Sigmoid colon (tissue), 4 donors: Measurements from ENCODE around the gene CASKIN2.

Source experiments
- EP300 ChIP-seq, 4 donors: sonication (generic); formaldehyde crosslinking; IDR thresholded peaks; one replicate each; pipeline ENCODE4 v1.6.1; 2017; ENCODE audit warnings: antibody characterized with exemption in 4 of 4
- POLR2A ChIP-seq, 2 donors: fragments of 450-650 bp; IDR thresholded peaks; one replicate each; pipeline ENCODE4 v1.6.1; 2016; ENCODE audit warnings: antibody characterized with exemption in 2 of 2, mild to moderate bottlenecking in 2 of 2, moderate library complexity in 2 of 2
- POLR2AphosphoS5 ChIP-seq, 4 donors: sonication (generic); formaldehyde crosslinking; IDR thresholded peaks; one replicate each; pipeline ENCODE4 v1.6.1; 2017; ENCODE audit warnings: antibody characterized with exemption in 4 of 4
- TF ChIP-seq, protein P1 (sequence below), 4 experiments: fragments of 450-650 bp in 3 of 4; fragments of 200-600 bp in 1 of 4; IDR thresholded peaks; one replicate each; pipeline ENCODE4 v1.5.1; 2016 to 2019; ENCODE audit warnings: antibody characterized with exemption in 4 of 4, mild to moderate bottlenecking in 3 of 4, moderate library complexity in 2 of 4

DNA sequence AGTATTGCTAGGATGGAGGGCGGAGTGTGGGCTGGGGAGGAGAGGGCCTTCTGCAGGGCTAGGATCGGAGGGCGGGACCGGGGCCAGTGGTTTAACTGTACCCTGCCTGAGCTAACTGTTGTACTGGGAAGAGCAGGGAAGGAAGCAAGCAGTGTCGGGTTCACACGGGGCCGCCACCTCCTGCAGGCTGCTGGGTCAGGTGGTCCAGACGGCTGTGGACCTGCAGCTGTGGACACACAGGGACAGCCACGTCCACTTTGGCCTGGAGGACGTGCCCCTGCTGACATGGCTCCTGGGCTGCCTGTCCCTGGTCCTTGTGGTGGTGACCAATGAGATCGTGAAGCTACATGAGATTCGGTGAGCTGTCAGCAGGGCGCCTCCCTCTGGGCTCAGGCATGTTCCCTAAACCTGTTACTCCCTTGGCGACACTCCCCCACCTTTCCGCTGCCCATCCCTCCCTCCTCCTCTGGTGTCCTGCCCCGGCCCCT is 16.6 kb downstream of the CASKIN2 start:
- TF ChIP-seq POLR2A (IDR thresholded peaks at IDR 0.05) (no peak), EP300 (IDR thresholded peaks at IDR 0.05) (no peak), POLR2AphosphoS5 (IDR thresholded peaks at IDR 0.05) (peak in 1 of 4 donors; percentile 3)
- TF ChIP-seq, protein P1, sequence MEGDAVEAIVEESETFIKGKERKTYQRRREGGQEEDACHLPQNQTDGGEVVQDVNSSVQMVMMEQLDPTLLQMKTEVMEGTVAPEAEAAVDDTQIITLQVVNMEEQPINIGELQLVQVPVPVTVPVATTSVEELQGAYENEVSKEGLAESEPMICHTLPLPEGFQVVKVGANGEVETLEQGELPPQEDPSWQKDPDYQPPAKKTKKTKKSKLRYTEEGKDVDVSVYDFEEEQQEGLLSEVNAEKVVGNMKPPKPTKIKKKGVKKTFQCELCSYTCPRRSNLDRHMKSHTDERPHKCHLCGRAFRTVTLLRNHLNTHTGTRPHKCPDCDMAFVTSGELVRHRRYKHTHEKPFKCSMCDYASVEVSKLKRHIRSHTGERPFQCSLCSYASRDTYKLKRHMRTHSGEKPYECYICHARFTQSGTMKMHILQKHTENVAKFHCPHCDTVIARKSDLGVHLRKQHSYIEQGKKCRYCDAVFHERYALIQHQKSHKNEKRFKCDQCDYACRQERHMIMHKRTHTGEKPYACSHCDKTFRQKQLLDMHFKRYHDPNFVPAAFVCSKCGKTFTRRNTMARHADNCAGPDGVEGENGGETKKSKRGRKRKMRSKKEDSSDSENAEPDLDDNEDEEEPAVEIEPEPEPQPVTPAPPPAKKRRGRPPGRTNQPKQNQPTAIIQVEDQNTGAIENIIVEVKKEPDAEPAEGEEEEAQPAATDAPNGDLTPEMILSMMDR (IDR thresholded peaks at IDR 0.05) = no peak
